ENCODE measurements around the gene MYLK2.

The MYLK2 gene

DNA sequence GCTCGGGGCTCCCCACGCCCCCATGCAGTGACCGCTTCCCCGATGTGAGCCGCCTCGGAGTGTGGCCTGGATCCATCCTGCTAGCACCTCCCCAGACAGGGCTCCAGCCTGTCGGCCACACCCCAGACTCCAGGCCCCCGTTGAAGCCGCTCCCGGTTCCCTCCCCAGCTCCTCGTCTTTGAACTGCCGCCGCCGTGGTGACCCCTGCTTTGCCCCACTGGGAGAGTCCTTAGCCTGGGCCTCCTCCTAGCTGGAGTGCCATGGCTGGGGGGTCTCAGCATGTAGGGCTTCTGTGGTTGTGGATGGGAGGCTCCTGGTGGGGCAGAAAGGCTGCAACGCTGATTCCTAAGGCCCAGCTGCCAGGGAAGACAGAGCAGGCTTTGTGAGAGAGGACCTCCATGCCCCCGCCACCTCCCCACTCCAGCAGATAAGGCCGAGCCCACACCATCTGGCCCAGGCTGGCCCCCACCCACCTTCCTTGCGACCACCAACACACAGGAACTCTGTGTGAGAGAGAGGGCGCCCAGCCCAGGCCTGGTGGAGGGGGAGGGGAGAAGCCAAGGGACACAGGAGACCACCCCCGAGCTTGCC lies 14.9 kb downstream of the MYLK2 start:
- H3K36me3 ChIP-seq (ENCODE audit: control insufficient read depth, insufficient read depth, low read length): no peaks in the 10 kb centered on the region
- no peak overlapping the region for H3K4me2 ChIP-seq (ENCODE audit: low read length)
- peaks cover 10% of the 10 kb centered on the region for H3K4me1 ChIP-seq

DNA sequence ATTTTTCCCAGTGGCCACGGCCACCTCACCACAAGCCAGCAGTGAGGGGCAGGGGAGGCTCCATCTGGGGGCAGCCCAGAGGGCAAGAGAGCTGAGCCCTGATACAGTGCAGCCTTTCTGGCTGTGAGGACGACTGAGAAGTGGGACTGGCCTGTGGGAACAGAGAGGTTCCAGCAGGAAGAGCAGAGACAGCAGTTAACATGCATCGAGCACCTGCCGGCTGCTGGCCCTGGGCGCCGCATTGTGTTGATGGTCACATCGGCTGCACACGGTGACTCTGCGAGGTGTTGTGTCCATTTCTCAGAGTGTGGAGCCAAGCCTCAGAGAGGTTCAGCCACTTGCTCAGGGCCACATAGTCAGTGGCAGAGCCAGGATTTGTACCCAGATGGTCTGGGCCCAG lies 16.4 kb downstream of the MYLK2 start:
- Histone ChIP-seq H3K27ac (no peak overlapping the region), H3K9ac (no peak overlapping the region), H3K4me3 (ENCODE audit: low read depth, low read length) (no peak overlapping the region), H3K4me2 (ENCODE audit: low read length) (no peak overlapping the region), H3K9me3 (ENCODE audit: control insufficient read depth, low read length) (no peaks in the 10 kb centered on the region), H3K36me3 (ENCODE audit: control insufficient read depth, insufficient read depth, low read length) (no peaks in the 10 kb centered on the region), H3K4me1 (peaks cover 10% of the 10 kb centered on the region), H3K79me2 (no peaks in the 10 kb centered on the region), H3K27me3 (ENCODE audit: control insufficient read depth, insufficient read depth, low read length) (no peaks in the 10 kb centered on the region), H2AFZ (no peak overlapping the region)
- TF ChIP-seq, protein P1, sequence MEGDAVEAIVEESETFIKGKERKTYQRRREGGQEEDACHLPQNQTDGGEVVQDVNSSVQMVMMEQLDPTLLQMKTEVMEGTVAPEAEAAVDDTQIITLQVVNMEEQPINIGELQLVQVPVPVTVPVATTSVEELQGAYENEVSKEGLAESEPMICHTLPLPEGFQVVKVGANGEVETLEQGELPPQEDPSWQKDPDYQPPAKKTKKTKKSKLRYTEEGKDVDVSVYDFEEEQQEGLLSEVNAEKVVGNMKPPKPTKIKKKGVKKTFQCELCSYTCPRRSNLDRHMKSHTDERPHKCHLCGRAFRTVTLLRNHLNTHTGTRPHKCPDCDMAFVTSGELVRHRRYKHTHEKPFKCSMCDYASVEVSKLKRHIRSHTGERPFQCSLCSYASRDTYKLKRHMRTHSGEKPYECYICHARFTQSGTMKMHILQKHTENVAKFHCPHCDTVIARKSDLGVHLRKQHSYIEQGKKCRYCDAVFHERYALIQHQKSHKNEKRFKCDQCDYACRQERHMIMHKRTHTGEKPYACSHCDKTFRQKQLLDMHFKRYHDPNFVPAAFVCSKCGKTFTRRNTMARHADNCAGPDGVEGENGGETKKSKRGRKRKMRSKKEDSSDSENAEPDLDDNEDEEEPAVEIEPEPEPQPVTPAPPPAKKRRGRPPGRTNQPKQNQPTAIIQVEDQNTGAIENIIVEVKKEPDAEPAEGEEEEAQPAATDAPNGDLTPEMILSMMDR (IDR thresholded peaks at IDR 0.05): no peak

More for the DNA sequence above, 14.9 kb downstream of the MYLK2 start:
- H3K79me2 ChIP-seq: no peaks in the 10 kb centered on the region
- no peak overlapping the region for H3K9ac ChIP-seq
- H3K4me3 ChIP-seq (ENCODE audit: low read depth, low read length): no peak overlapping the region
- no peaks in the 10 kb centered on the region for H3K9me3 ChIP-seq (ENCODE audit: control insufficient read depth, low read length)
- H2AFZ ChIP-seq: no peak overlapping the region
- no peaks in the 10 kb centered on the region for H3K27me3 ChIP-seq (ENCODE audit: control insufficient read depth, insufficient read depth, low read length)
- TF ChIP-seq, protein P1 (IDR thresholded peaks at IDR 0.05): no peak
- no peak overlapping the region for H3K27ac ChIP-seq

DNA sequence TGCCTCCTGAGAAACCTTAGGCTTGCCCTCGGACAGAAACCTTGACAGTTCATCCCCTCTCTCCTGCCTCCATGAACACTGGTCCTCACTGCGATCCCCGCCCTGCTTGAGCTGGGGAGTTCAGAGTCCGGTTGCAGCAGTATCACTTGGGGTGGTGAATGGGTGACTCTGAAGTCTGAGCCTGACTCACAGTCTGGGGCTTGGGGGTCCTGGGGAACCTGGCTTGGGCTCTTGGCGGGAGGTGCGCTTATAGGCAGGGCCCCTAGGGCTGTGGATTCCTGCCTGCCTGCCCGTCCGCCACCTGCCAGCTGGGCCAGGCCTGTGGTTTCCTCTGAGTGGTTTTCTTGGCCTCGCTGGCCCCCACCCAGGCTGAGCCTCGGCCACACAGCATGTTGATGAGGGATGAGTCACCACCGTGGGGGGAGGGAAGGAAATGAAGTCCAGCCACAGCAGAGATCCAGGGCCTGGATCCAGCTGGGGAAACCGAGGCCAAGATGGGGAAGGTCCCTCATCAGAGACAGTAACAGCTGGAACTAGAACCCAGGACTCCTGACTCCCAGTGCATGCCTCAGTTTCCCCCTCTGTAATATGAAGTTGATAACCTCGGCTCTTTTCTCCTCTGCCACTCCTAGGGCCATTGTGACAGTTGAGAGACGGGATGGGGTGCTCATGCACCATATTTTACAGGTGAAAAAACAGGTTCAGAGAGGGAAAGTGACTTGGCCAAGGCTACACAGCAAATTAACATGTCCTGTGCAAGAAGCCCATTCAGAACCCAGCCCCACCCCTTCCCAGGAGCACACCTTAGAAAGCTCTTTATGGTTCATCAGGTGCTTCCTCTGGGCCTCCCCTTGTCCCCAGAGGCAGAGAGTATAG lies 17.1 kb downstream of the MYLK2 start:
- Histone ChIP-seq H3K9me3 (ENCODE audit: control insufficient read depth, low read length) (no peaks in the 10 kb centered on the region), H3K4me1 (peaks cover 10% of the 10 kb centered on the region), H3K27me3 (ENCODE audit: control insufficient read depth, insufficient read depth, low read length) (no peaks in the 10 kb centered on the region), H3K9ac (no peak overlapping the region), H3K4me3 (ENCODE audit: low read depth, low read length) (no peak overlapping the region), H2AFZ (no peak overlapping the region), H3K27ac (no peak overlapping the region), H3K4me2 (ENCODE audit: low read length) (no peak overlapping the region), H3K36me3 (ENCODE audit: control insufficient read depth, insufficient read depth, low read length) (no peaks in the 10 kb centered on the region), H3K79me2 (no peaks in the 10 kb centered on the region)
- TF ChIP-seq, protein P1 (IDR thresholded peaks at IDR 0.05): no peak

DNA sequence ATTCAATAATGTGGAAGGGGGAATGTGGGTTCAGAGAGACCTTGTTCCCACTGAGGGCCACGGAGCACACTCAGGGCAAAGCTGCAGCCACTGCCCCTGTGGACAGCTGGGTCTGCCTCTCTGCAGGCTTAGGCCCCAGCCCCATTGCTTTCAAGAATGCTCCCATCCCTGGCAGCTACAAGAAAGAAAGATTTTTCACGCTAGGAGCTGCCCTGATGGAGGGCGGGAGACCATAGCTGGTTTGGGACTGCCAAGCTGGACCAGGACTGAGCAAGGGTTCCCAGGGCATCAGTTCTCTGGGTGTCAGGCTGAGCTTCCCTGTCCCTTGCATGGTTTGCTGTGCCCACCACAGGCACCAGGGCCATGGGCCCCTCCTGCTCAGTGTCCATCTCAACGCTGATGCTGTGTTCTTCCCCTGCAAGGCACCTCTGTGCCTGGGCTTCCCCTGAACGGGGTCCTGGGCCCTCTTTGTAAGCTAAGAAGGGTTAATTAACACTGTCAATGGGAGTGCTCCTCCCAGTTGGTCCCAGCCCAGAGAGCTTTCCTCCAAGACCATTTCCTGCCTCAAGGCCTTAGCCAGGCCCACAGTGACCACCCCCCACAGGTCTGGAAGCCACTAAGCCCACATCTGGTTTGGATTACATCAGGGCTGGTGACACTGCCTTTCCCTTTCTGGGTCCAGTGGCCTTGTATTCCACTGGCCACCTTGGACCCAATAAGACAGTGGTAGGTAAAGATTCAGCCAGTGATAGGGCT lies 17.9 kb downstream of the MYLK2 start:
- peaks cover 10% of the 10 kb centered on the region for H3K4me1 ChIP-seq
- H3K9me3 ChIP-seq (ENCODE audit: control insufficient read depth, low read length): no peaks in the 10 kb centered on the region
- no peaks in the 10 kb centered on the region for H3K79me2 ChIP-seq
- no peak overlapping the region for H3K9ac ChIP-seq
- no peak overlapping the region for H2AFZ ChIP-seq
- no peaks in the 10 kb centered on the region for H3K27me3 ChIP-seq (ENCODE audit: control insufficient read depth, insufficient read depth, low read length)
- no peak overlapping the region for H3K27ac ChIP-seq
- TF ChIP-seq, protein P1 (IDR thresholded peaks at IDR 0.05): no peak
- H3K4me2 ChIP-seq (ENCODE audit: low read length): no peak overlapping the region
- H3K36me3 ChIP-seq (ENCODE audit: control insufficient read depth, insufficient read depth, low read length): no peaks in the 10 kb centered on the region
- H3K4me3 ChIP-seq (ENCODE audit: low read depth, low read length): no peak overlapping the region
